WTC11 (cell line): ENCODE measurements around the gene FGFR2. TPM values are rescaled to one million over a fixed set of nuclear protein-coding genes. Genes with fewer than 3 reads are reported as not detected.
A peak's percentile ranks its signal among the peaks of the same experiment; 100 is the strongest.

Experiments
- ATAC-seq: fragments of 200-7000 bp; cut with Tn5 transposase; 2 replicates; pipeline ENCODE4 v1.10.0; 2021; ENCODE audit warnings: mild to moderate bottlenecking, moderate library complexity
- CTCF ChIA-PET: fragments of 300-600 bp; sonication (Branson Sonifier 250); formaldehyde crosslinking; loops from one replicate; lab custom pipeline; 2021; ENCODE audit warnings: antibody characterized with exemption; lab: Charles Lee
- POLR2A ChIA-PET: fragments of 350-600 bp; sonication (Branson Sonifier 250); formaldehyde crosslinking; loops from one replicate; lab custom pipeline; 2021; ENCODE audit warnings: antibody characterized with exemption; lab: Charles Lee
- DNase-seq: peaks from one replicate; pipeline ENCODE4 v3.0.0; 2021; ENCODE audit warnings: low spot score
- H3K27ac Mint-ChIP-seq: 2 replicates; pipeline ENCODE4 v1.8.0; 2021; ENCODE audit warnings: mixed read lengths
- H3K27me3 Mint-ChIP-seq: 2 replicates; pipeline ENCODE4 v1.8.0; 2021; ENCODE audit warnings: low read depth, mild to moderate bottlenecking, moderate library complexity, mixed read lengths
- H3K36me3 Mint-ChIP-seq: 2 replicates; pipeline ENCODE4 v1.8.0; 2021; ENCODE audit warnings: mixed read lengths
- H3K4me1 Mint-ChIP-seq: 2 replicates; pipeline ENCODE4 v1.8.0; 2022; ENCODE audit warnings: mixed read lengths
- H3K4me3 Mint-ChIP-seq: 2 replicates; pipeline ENCODE4 v1.8.0; 2021; ENCODE audit warnings: mild to moderate bottlenecking, moderate library complexity, mixed read lengths
- H3K9me3 Mint-ChIP-seq: 2 replicates; pipeline ENCODE4 v1.8.0; 2021; ENCODE audit warnings: mixed read lengths
- CBFB ChIP-seq: sonication (generic); formaldehyde crosslinking; IDR thresholded peaks from 2 replicates; pipeline ENCODE4 v1.8.1; 2022; ENCODE audit warnings: mild to moderate bottlenecking, low read depth, missing genetic modification reagents
- E2F4 ChIP-seq: sonication (generic); formaldehyde crosslinking; IDR thresholded peaks from 2 replicates; pipeline ENCODE4 v1.8.1; 2022; ENCODE audit warnings: low read depth, mild to moderate bottlenecking, moderate library complexity, missing genetic modification reagents, borderline replicate concordance
- ERG ChIP-seq: fragments of 250-450 bp; sonication (Bioruptor Pico); IDR thresholded peaks from 2 replicates; pipeline ENCODE4 v1.8.0; 2021; ENCODE audit warnings: mild to moderate bottlenecking
- ESRRA ChIP-seq: sonication (generic); formaldehyde crosslinking; IDR thresholded peaks from 2 replicates; pipeline ENCODE4 v1.8.1; 2022; ENCODE audit warnings: mild to moderate bottlenecking, missing genetic modification reagents, borderline replicate concordance
- FOXJ3 ChIP-seq: sonication (generic); formaldehyde crosslinking; IDR thresholded peaks from 2 replicates; pipeline ENCODE4 v1.9.0; 2021; ENCODE audit warnings: missing genetic modification reagents, mild to moderate bottlenecking, borderline replicate concordance
- GTF2I ChIP-seq: fragments of 250-450 bp; sonication (Bioruptor Pico); conservative IDR thresholded peaks from 2 replicates; pipeline ENCODE4 v1.4.0; 2021; ENCODE audit warnings: mild to moderate bottlenecking
- IRF1 ChIP-seq: sonication (generic); formaldehyde crosslinking; IDR thresholded peaks from 2 replicates; pipeline ENCODE4 v1.8.0; 2023; ENCODE audit warnings: missing genetic modification reagents
- NFATC4 ChIP-seq: fragments of 250-450 bp; sonication (Bioruptor Pico); IDR thresholded peaks from 2 replicates; pipeline ENCODE4 v1.9.0; 2021; ENCODE audit warnings: mild to moderate bottlenecking
- SOX15 ChIP-seq: fragments of 250-450 bp; sonication (Bioruptor Pico); IDR thresholded peaks from 2 replicates; pipeline ENCODE4 v1.9.0; 2021; ENCODE audit warnings: mild to moderate bottlenecking
- SP1 ChIP-seq: sonication (generic); formaldehyde crosslinking; conservative IDR thresholded peaks from 2 replicates; pipeline ENCODE4 v1.8.1; 2022; ENCODE audit warnings: missing genetic modification reagents
- TCF7 ChIP-seq: sonication (generic); formaldehyde crosslinking; IDR thresholded peaks from 2 replicates; pipeline ENCODE4 v1.8.0; 2022; ENCODE audit warnings: mild to moderate bottlenecking, low read depth, missing genetic modification reagents, moderate library complexity
- TEAD1 ChIP-seq: sonication (generic); formaldehyde crosslinking; IDR thresholded peaks from 2 replicates; pipeline ENCODE4 v1.8.0; 2022; ENCODE audit warnings: mild to moderate bottlenecking, missing genetic modification reagents
- TEAD4 ChIP-seq: sonication (generic); formaldehyde crosslinking; IDR thresholded peaks from 2 replicates; pipeline ENCODE4 v1.8.0; 2022; ENCODE audit warnings: mild to moderate bottlenecking, missing genetic modification reagents
- USF1 ChIP-seq: sonication (generic); formaldehyde crosslinking; IDR thresholded peaks from 2 replicates; pipeline ENCODE4 v1.8.0; 2022; ENCODE audit warnings: mild to moderate bottlenecking, missing genetic modification reagents
- ZNF219 ChIP-seq: sonication (generic); formaldehyde crosslinking; IDR thresholded peaks from 2 replicates; pipeline ENCODE4 v1.8.0; 2023; ENCODE audit warnings: missing genetic modification reagents, mild to moderate bottlenecking, borderline replicate concordance
- ZNF232 ChIP-seq: sonication (generic); formaldehyde crosslinking; IDR thresholded peaks from 2 replicates; pipeline ENCODE4 v1.8.0; 2022; ENCODE audit warnings: mild to moderate bottlenecking, missing genetic modification reagents
- ZNF263 ChIP-seq: sonication (generic); formaldehyde crosslinking; IDR thresholded peaks from 2 replicates; pipeline ENCODE4 v1.8.1; 2022; ENCODE audit warnings: low read depth, mild to moderate bottlenecking, moderate library complexity, missing genetic modification reagents
- ZNF281 ChIP-seq: sonication (generic); formaldehyde crosslinking; IDR thresholded peaks from 2 replicates; pipeline ENCODE4 v1.8.0; 2023; ENCODE audit warnings: mild to moderate bottlenecking, missing genetic modification reagents
- ZNF317 ChIP-seq: sonication (generic); formaldehyde crosslinking; IDR thresholded peaks from 2 replicates; pipeline ENCODE4 v1.8.1; 2023; ENCODE audit warnings: low read depth, mild to moderate bottlenecking, moderate library complexity, missing genetic modification reagents, borderline replicate concordance
- ZNF425 ChIP-seq: fragments of 250-450 bp; sonication (Bioruptor Pico); conservative IDR thresholded peaks from 2 replicates; pipeline ENCODE4 v1.9.0; 2021; ENCODE audit warnings: mild to moderate bottlenecking
- total RNA-seq: library from RNA; stranded (reverse); gene quantifications from 3 replicates; pipeline ENCODE4 v1.2.3, GENCODE V29; 2021

The FGFR2 gene
- total RNA-seq, 1 experiment from 2014 or later: 95.0 TPM

GRCh38 chr10:121558238-121558637, 40.0 kb downstream of the FGFR2 start:
- H3K4me1 Mint-ChIP-seq: peaks cover 74% of the 10 kb centered on the region

More at GRCh38 chr10:121558238-121558637, 40.0 kb downstream of the FGFR2 start:
- no peak for TF ChIP-seq ESRRA (CRISPR knock-in tag)
- TF ChIP-seq ERG (CRISPR knock-in tag): no peak
- TF ChIP-seq CBFB (CRISPR knock-in tag): no peak
- TF ChIP-seq NFATC4 (CRISPR knock-in tag): no peak
- TF ChIP-seq ZNF263 (CRISPR knock-in tag): no peak
- TF ChIP-seq TEAD4 (CRISPR knock-in tag): no peak
- TF ChIP-seq ZNF219 (CRISPR knock-in tag): no peak
- no peak for TF ChIP-seq SP1 (CRISPR knock-in tag)
- TF ChIP-seq E2F4 (CRISPR knock-in tag): no peak
- TF ChIP-seq FOXJ3 (CRISPR knock-in tag): no peak
- no peak for TF ChIP-seq ZNF425 (CRISPR knock-in tag)
- no peak for TF ChIP-seq ZNF281 (CRISPR knock-in tag)
- no peak for TF ChIP-seq USF1
- TF ChIP-seq TEAD1 (CRISPR knock-in tag): no peak
- TF ChIP-seq GTF2I (CRISPR knock-in tag): no peak
- no peak for TF ChIP-seq IRF1 (CRISPR knock-in tag)
- TF ChIP-seq ZNF232 (CRISPR knock-in tag): no peak
- no peak for TF ChIP-seq SOX15 (CRISPR knock-in tag)
- no peak for TF ChIP-seq TCF7 (CRISPR knock-in tag)
- TF ChIP-seq ZNF317: no peak
- no peaks in the 10 kb centered on the region for H3K27me3 Mint-ChIP-seq
- CTCF ChIA-PET: no interaction called here
- no peak overlapping the region for H3K4me3 Mint-ChIP-seq
- peaks cover 18% of the 10 kb centered on the region for H3K36me3 Mint-ChIP-seq
- POLR2A ChIA-PET: interaction anchor here (1.1 kb wide), 1 partner anchor 39 kb away, joined by 11 read pairs; no protein-coding TSS in a partner anchor
- no peak for DNase-seq
- no peak for ATAC-seq
- H3K9me3 Mint-ChIP-seq: no peaks in the 10 kb centered on the region
- peak overlapping the region; percentile 69; the same call in 1 of the 2 replicates for H3K27ac Mint-ChIP-seq
